Measurements from ENCODE around the gene HDAC6. TPM values are rescaled to one million over a fixed set of nuclear protein-coding genes. Genes with fewer than 3 reads are reported as not detected.

HDAC6 gene
- total and polyA plus RNA-seq, 2 of the 13 experiments (the other 11 are each of a cell fraction or from before 2014, with no cell fraction given): 80.4 to 93.6 TPM

- TF ChIP-seq, protein P1, sequence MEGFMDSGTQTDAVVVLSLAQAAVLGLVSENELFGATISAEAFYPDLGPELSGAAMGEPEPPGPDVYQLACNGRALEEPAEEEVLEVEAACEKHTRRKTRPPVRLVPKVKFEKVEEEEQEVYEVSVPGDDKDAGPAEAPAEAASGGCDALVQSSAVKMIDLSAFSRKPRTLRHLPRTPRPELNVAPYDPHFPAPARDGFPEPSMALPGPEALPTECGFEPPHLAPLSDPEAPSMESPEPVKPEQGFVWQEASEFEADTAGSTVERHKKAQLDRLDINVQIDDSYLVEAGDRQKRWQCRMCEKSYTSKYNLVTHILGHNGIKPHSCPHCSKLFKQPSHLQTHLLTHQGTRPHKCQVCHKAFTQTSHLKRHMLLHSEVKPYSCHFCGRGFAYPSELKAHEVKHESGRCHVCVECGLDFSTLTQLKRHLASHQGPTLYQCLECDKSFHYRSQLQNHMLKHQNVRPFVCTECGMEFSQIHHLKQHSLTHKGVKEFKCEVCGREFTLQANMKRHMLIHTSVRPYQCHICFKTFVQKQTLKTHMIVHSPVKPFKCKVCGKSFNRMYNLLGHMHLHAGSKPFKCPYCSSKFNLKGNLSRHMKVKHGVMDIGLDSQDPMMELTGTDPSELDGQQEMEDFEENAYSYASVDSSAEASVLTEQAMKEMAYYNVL (CRISPR knock-in tag; IDR thresholded peaks at IDR 0.05; ENCODE audit: borderline replicate concordance): no peak
- TF ChIP-seq, protein P2, sequence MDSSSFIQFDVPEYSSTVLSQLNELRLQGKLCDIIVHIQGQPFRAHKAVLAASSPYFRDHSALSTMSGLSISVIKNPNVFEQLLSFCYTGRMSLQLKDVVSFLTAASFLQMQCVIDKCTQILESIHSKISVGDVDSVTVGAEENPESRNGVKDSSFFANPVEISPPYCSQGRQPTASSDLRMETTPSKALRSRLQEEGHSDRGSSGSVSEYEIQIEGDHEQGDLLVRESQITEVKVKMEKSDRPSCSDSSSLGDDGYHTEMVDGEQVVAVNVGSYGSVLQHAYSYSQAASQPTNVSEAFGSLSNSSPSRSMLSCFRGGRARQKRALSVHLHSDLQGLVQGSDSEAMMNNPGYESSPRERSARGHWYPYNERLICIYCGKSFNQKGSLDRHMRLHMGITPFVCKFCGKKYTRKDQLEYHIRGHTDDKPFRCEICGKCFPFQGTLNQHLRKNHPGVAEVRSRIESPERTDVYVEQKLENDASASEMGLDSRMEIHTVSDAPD (CRISPR knock-in tag; IDR thresholded peaks at IDR 0.05): no peak
- TF ChIP-seq XRCC5 (optimal IDR thresholded peaks at IDR 0.05; ENCODE audit: low read length) (no peak), SYNCRIP (IDR thresholded peaks at IDR 0.05; ENCODE audit: insufficient read depth, low read depth, low read length) (no peak), ZSCAN29 (CRISPR knock-in tag; conservative IDR thresholded peaks at IDR 0.05) (no peak), MTF1 (CRISPR knock-in tag; IDR thresholded peaks at IDR 0.05) (no peak), ZMYM4 (CRISPR knock-in tag; IDR thresholded peaks at IDR 0.05) (no peak)
Observed at GRCh38 chrX:48814722-48815121, 12.9 kb downstream of the HDAC6 start (continued).

GRCh38 chrX:48815266-48815665 lies 13.4 kb downstream of the HDAC6 start:
- peaks cover 1 to 13% of the 10 kb centered on the region in 2 experiments; a peak in 2 of 5 replicates for H3K36me3 ChIP-seq (replicated peaks in 1 of 2; ENCODE audit: control insufficient read depth in 1 of 2, insufficient read depth in 2 of 2, low read length in 2 of 2)
- TF ChIP-seq, protein P3, sequence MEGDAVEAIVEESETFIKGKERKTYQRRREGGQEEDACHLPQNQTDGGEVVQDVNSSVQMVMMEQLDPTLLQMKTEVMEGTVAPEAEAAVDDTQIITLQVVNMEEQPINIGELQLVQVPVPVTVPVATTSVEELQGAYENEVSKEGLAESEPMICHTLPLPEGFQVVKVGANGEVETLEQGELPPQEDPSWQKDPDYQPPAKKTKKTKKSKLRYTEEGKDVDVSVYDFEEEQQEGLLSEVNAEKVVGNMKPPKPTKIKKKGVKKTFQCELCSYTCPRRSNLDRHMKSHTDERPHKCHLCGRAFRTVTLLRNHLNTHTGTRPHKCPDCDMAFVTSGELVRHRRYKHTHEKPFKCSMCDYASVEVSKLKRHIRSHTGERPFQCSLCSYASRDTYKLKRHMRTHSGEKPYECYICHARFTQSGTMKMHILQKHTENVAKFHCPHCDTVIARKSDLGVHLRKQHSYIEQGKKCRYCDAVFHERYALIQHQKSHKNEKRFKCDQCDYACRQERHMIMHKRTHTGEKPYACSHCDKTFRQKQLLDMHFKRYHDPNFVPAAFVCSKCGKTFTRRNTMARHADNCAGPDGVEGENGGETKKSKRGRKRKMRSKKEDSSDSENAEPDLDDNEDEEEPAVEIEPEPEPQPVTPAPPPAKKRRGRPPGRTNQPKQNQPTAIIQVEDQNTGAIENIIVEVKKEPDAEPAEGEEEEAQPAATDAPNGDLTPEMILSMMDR (CRISPR knock-in tag; IDR thresholded peaks at IDR 0.05): 0 out of 2 replicates have a peak, but pooled peaks have one; percentile 4
- TF ChIP-seq PPARG (CRISPR knock-in tag; conservative IDR thresholded peaks at IDR 0.05): no peak
- H3K27ac ChIP-seq (ENCODE audit: extremely low read length, insufficient read depth, low read length): no peak overlapping the region
- FAIRE-seq (no peak), DNase-seq (ENCODE audit: low spot score) (no peak), ATAC-seq (no peak)
- no peaks in the 10 kb centered on the region for H3K27me3 ChIP-seq (ENCODE audit: control insufficient read depth in 1 of 2, insufficient read depth in 2 of 2, low read length in 2 of 2)
- H3K9me3 ChIP-seq (ENCODE audit: low read length): no peaks in the 10 kb centered on the region
- H2AFZ ChIP-seq (ENCODE audit: low read length): no peak overlapping the region
- H3K79me2 ChIP-seq (ENCODE audit: insufficient read depth, low read length): no peaks in the 10 kb centered on the region
- CTCF ChIA-PET (ENCODE audit: low intra/inter-chr PET ratio, low total read pairs): no interaction called here
- H4K20me1 ChIP-seq (ENCODE audit: insufficient read depth, low read length): no peaks in the 10 kb centered on the region
- H3K4me1 ChIP-seq (ENCODE audit: insufficient read depth, low read length): no peaks in the 10 kb centered on the region
- POLR2A ChIA-PET: no interaction called here
- intact Hi-C loops (cut with micrococcal nuclease; ENCODE audit: unreplicated experiment): no loop called here
- no peak overlapping the region for H3K4me2 ChIP-seq (ENCODE audit: low read depth, low read length)
- no peak overlapping the region for H3K9ac ChIP-seq (ENCODE audit: insufficient read depth, low read depth, low read length)
- in situ Hi-C loops (cut with HindIII; ENCODE audit: extremely low pct_ligation_motif_present, low pct_unique_long_range_greater_than_20kb): no loop called here
- no peak overlapping the region for H3K4me3 ChIP-seq (replicated peaks in 1 of 3; ENCODE audit: insufficient read depth in 1 of 3, low read depth in 2 of 3, low read length in 3 of 3)
- no TSS peak for BruUV-seq (replicated peaks)
- WGBS (ENCODE audit: low lambda C conversion rate): 90% methylated on average over 8 of the region's 8 CpGs

All from HepG2 (cell line).